Keratinocyte (primary cell): ENCODE data around the gene CLDN6. TPM values are rescaled to one million over a fixed set of nuclear protein-coding genes. Genes with fewer than 3 reads are reported as not detected.

Experiments used
- DNase-seq: peaks from one replicate; pipeline ENCODE4 v3.0.0-alpha.2; 2011; ENCODE audit warnings: low read depth, missing footprints, low spot score
- FAIRE-seq: peaks from 2 replicates; lab custom pipeline; 2011; peaks lifted over from hg19 to GRCh38; lab: Jason Lieb, UNC
- H2AFZ ChIP-seq: 2 replicates; pipeline ENCODE4 v1.6.0; 2012; ENCODE audit warnings: low read length, control low read depth, inconsistent platforms; ENCODE audit not compliant: control insufficient read depth
- H3K27ac ChIP-seq: 2 replicates; pipeline ENCODE4 v1.5.1; 2011; ENCODE audit warnings: low read length; ENCODE audit not compliant: control insufficient read depth, insufficient read depth
- H3K27me3 ChIP-seq: 3 replicates; pipeline ENCODE4 v1.6.0; 2011; ENCODE audit warnings: low read length; ENCODE audit not compliant: control insufficient read depth, insufficient read depth; ENCODE audit errors: extremely low read depth
- H3K36me3 ChIP-seq, 2 experiments: 2 replicates in 1 of 2; 3 replicates in 1 of 2; pipeline ENCODE4 v1.5.1; 2011; ENCODE audit warnings: low read length in 2 of 2, mild to moderate bottlenecking in 1 of 2; ENCODE audit not compliant: control insufficient read depth in 2 of 2, insufficient read depth in 2 of 2; ENCODE audit errors: extremely low read depth in 1 of 2
- H3K4me1 ChIP-seq: 3 replicates; pipeline ENCODE4 v1.5.1; 2011; ENCODE audit warnings: low read length; ENCODE audit not compliant: control insufficient read depth, insufficient read depth; ENCODE audit errors: extremely low read depth
- H3K4me2 ChIP-seq: 3 replicates; pipeline ENCODE4 v1.6.0; 2011; ENCODE audit warnings: low read depth, low read length; ENCODE audit not compliant: control insufficient read depth, insufficient read depth; ENCODE audit errors: extremely low read depth
- H3K4me3 ChIP-seq, 3 experiments: fragments of 200-600 bp in 1 of 3; sonication (generic) in 1 of 3; 2 replicates in 2 of 3; 3 replicates in 1 of 3; pipeline ENCODE4 v1.5.1; 2011 to 2016; ENCODE audit warnings: low read length in 3 of 3, mild to moderate bottlenecking in 3 of 3, control low read depth in 2 of 3, inconsistent platforms in 1 of 3, low read depth in 1 of 3, mixed read lengths in 1 of 3, mixed run types in 1 of 3, moderate library complexity in 1 of 3; ENCODE audit not compliant: control insufficient read depth in 2 of 3, insufficient read depth in 2 of 3; ENCODE audit errors: extremely low read depth in 1 of 3
- H3K79me2 ChIP-seq: 2 replicates; pipeline ENCODE4 v1.6.0; 2012; ENCODE audit warnings: low read length; ENCODE audit not compliant: control insufficient read depth, insufficient read depth
- H3K9ac ChIP-seq: 3 replicates; pipeline ENCODE4 v1.6.0; 2011; ENCODE audit warnings: low read length; ENCODE audit not compliant: control insufficient read depth, insufficient read depth; ENCODE audit errors: extremely low read depth
- H3K9me1 ChIP-seq: 3 replicates; pipeline ENCODE4 v1.6.0; 2011; ENCODE audit warnings: low read length; ENCODE audit not compliant: control insufficient read depth, insufficient read depth; ENCODE audit errors: extremely low read depth
- H3K9me3 ChIP-seq: 2 replicates; pipeline ENCODE4 v1.5.1; 2012; ENCODE audit warnings: low read depth, low read length; ENCODE audit not compliant: control insufficient read depth
- H4K20me1 ChIP-seq: 3 replicates; pipeline ENCODE4 v1.6.0; 2011; ENCODE audit warnings: low read length; ENCODE audit not compliant: control insufficient read depth, insufficient read depth; ENCODE audit errors: extremely low read depth
- EZH2 ChIP-seq: IDR thresholded peaks from one replicate; pipeline ENCODE4 v1.6.1; 2012; ENCODE audit warnings: inconsistent platforms, mild to moderate bottlenecking, low read length, moderate library complexity
- dilution Hi-C: fragments of 300-500 bp; cut with MboI; formaldehyde crosslinking; loops from one replicate; pipeline ENCODE4 v1.7.0; 2020; ENCODE audit warnings: low sequenced_read_pairs; ENCODE audit not compliant: extremely low pct_ligation_motif_present
- polyA plus RNA-seq, 5 experiments: library from polyadenylated mRNA; depleted of rRNA in 3 of 5; stranded (reverse) in 3 of 5; stranded (forward) in 1 of 5; unstranded in 1 of 5; fragments of >200 nt; gene quantifications; 1 replicate in 1 of 5; 2 replicates in 3 of 5; 3 replicates in 1 of 5; pipeline versions ENCODE4 v1.2.1 to v1.2.3, GENCODE V29; 2011 to 2012; ENCODE audit warnings: missing spikeins in 2 of 5, low read depth in 1 of 5, low replicate concordance in 1 of 5
- TF ChIP-seq, protein P1 (sequence below), 3 experiments: IDR thresholded peaks in 1 of 3; conservative IDR thresholded peaks in 1 of 3; optimal IDR thresholded peaks in 1 of 3; 2 replicates in 2 of 3; 3 replicates in 1 of 3; pipeline versions ENCODE3 to v1.5.1; 2011; ENCODE audit warnings: low read length in 3 of 3, mild to moderate bottlenecking in 3 of 3, moderate library complexity in 2 of 3, control low read depth in 1 of 3, inconsistent platforms in 1 of 3; ENCODE audit not compliant: insufficient read depth in 2 of 3; ENCODE audit errors: extremely low read depth in 1 of 3

CLDN6 gene
- polyA plus RNA-seq, 1 donor (not counting 4 experiments of a cell fraction or from before 2014, with no cell fraction given), result not detected

DNA sequence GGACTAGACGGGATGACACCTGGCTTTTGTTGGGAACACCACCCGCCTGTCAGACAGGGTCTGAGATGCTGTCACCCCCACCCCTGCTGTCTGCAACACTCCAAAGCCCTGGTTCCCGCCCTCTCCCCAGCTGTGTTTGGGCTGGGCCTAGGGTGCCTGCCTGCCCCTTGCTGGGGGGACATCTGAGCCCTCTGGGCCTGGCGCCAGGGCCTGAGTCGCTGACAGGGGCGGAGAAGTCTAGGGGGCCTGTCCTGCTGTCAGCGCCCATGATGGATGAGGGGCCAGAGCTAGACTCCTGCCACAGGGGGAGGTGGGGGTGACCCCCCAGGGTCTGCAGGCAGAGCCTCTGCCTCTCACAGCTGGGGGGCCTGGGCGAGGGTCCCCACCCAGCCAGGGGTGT is 30.1 kb downstream of the CLDN6 start:
- Histone ChIP-seq H4K20me1 (no peaks in the 10 kb centered on the region), H3K9me3 (no peaks in the 10 kb centered on the region), H3K4me2 (no peak overlapping the region), H3K4me3 (no peak overlapping the region), H3K27me3 (no peaks in the 10 kb centered on the region), H3K9me1 (no peaks in the 10 kb centered on the region), H2AFZ (no peak overlapping the region), H3K36me3 (no peaks in the 10 kb centered on the region), H3K4me1 (peaks cover 34% of the 10 kb centered on the region), H3K79me2 (no peaks in the 10 kb centered on the region), H3K9ac (no peak overlapping the region), H3K27ac (no peak overlapping the region)
- DNase-seq (no peak), FAIRE-seq (no peak)
- dilution Hi-C loops, result no loop called here
- TF ChIP-seq EZH2, result no peak
- TF ChIP-seq, protein P1, sequence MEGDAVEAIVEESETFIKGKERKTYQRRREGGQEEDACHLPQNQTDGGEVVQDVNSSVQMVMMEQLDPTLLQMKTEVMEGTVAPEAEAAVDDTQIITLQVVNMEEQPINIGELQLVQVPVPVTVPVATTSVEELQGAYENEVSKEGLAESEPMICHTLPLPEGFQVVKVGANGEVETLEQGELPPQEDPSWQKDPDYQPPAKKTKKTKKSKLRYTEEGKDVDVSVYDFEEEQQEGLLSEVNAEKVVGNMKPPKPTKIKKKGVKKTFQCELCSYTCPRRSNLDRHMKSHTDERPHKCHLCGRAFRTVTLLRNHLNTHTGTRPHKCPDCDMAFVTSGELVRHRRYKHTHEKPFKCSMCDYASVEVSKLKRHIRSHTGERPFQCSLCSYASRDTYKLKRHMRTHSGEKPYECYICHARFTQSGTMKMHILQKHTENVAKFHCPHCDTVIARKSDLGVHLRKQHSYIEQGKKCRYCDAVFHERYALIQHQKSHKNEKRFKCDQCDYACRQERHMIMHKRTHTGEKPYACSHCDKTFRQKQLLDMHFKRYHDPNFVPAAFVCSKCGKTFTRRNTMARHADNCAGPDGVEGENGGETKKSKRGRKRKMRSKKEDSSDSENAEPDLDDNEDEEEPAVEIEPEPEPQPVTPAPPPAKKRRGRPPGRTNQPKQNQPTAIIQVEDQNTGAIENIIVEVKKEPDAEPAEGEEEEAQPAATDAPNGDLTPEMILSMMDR (optimal IDR thresholded peaks at IDR 0.05 in 1 of 3, IDR thresholded peaks at IDR 0.05 in 1 of 3, conservative IDR thresholded peaks at IDR 0.05 in 1 of 3; ENCODE audit: extremely low read depth in 1 of 3, insufficient read depth in 2 of 3, low read length in 3 of 3), result no peak

- Histone ChIP-seq H3K27me3 (no peaks in the 10 kb centered on the region), H3K9me3 (no peaks in the 10 kb centered on the region), H2AFZ (no peak overlapping the region), H3K4me2 (no peak overlapping the region), H3K4me1 (peaks cover 29% of the 10 kb centered on the region), H3K4me3 (no peak overlapping the region), H3K79me2 (no peaks in the 10 kb centered on the region), H3K27ac (no peak overlapping the region), H4K20me1 (no peaks in the 10 kb centered on the region), H3K9ac (no peak overlapping the region), H3K9me1 (no peaks in the 10 kb centered on the region), H3K36me3 (no peaks in the 10 kb centered on the region)
- TF ChIP-seq, protein P1 (optimal IDR thresholded peaks at IDR 0.05 in 1 of 3, IDR thresholded peaks at IDR 0.05 in 1 of 3, conservative IDR thresholded peaks at IDR 0.05 in 1 of 3; ENCODE audit: extremely low read depth in 1 of 3, insufficient read depth in 2 of 3, low read length in 3 of 3), result no peak
- TF ChIP-seq EZH2, result no peak
- dilution Hi-C loops, result no loop called here
- FAIRE-seq, result no peak
- no peak for DNase-seq
Measured at GRCh38 chr16:2987286-2987685, 30.7 kb downstream of the CLDN6 start.
